ENCODE results near the gene ACHE. TPM values are rescaled to one million over a fixed set of nuclear protein-coding genes. Genes with fewer than 3 reads are reported as not detected.

The ACHE gene
- total RNA-seq, 2 donors from 2014 or later: 2.8 to 9.4 TPM

- intact Hi-C loops (cut with DNase I): no loop called here
- no peak for DNase-seq (ENCODE audit: low spot score)
These were observed 55.1 kb downstream of the ACHE start for GRCh38 chr7:100840470-100841100.

Small RNA genes within 50 kb of the gene (microRNA-seq; reads per million reads assigned to microRNA genes)
- 0.32 to 0.78 reads per million in 2 donors for gene MIR6875 (ENCODE audit: borderline microRNAs expressed in 2 of 2)

Other genes starting within 250 kb of the ACHE start
- not detected for gene ACTL6B, start 239.4 kb downstream of the ACHE start, total RNA-seq
- gene GNB2, start 222.1 kb downstream of the ACHE start, total RNA-seq: 100 to 1,000 TPM; 173 to 199 TPM
- gene GIGYF1, start 201.6 kb downstream of the ACHE start, total RNA-seq: 10 to 100 TPM; 23.1 to 25.8 TPM
- 10 to 100 TPM; 17.1 to 23.0 TPM for gene POP7, start 189.8 kb downstream of the ACHE start, total RNA-seq
- not detected for gene EPO, start 175.4 kb downstream of the ACHE start, total RNA-seq
- not detected for gene ZAN, start 162.3 kb downstream of the ACHE start, total RNA-seq
- gene EPHB4, start 68.4 kb downstream of the ACHE start, total RNA-seq: 10 to 100 TPM; 31.4 to 46.6 TPM
- 10 to 100 TPM; 15.6 to 22.8 TPM for gene SLC12A9, start 43.2 kb downstream of the ACHE start, total RNA-seq
- 10 to 100 TPM; 55.7 to 58.7 TPM for gene TRIP6, start 28.5 kb downstream of the ACHE start, total RNA-seq
- 10 to 100 TPM; 78.0 to 91.2 TPM for gene SRRT, start 20.8 kb downstream of the ACHE start, total RNA-seq
- gene UFSP1, start 6.2 kb downstream of the ACHE start, total RNA-seq: 1 to 10 TPM; 2.7 to 3.3 TPM
- under 1 TPM; 0.52 to 0.74 TPM for gene MUC3A, start 53.6 kb upstream of the ACHE start, total RNA-seq
- 1 to 10 TPM in 1 of 2 donors, under 1 TPM in 1; 0.62 to 1.5 TPM for gene MUC12, start 73.7 kb upstream of the ACHE start, total RNA-seq
- under 1 TPM in 1 of 2 donors, not detected in 1; 0.05 TPM for gene MUC17, start 124.2 kb upstream of the ACHE start, total RNA-seq
- gene TRIM56, start 189.6 kb upstream of the ACHE start, total RNA-seq: 10 to 100 TPM; 33.0 to 38.2 TPM
- 100 to 1,000 TPM in 1 of 2 donors, 10 to 100 TPM in 1; 77.3 to 240 TPM for gene SERPINE1, start 231.2 kb upstream of the ACHE start, total RNA-seq

Measured in posterior vena cava (tissue), 2 donors.